Stomach (tissue), 4 donors: ENCODE data around the gene LRRC7.

ENCODE experiments used
- POLR2A ChIP-seq, 4 donors: fragments of 450-650 bp; IDR thresholded peaks; one replicate each; pipeline ENCODE4 v1.6.1; 2016; ENCODE audit warnings: antibody characterized with exemption in 4 of 4, control low read depth in 2 of 4, mild to moderate bottlenecking in 1 of 4, moderate library complexity in 1 of 4
- POLR2AphosphoS5 ChIP-seq, 3 donors: sonication (generic); formaldehyde crosslinking; IDR thresholded peaks; one replicate each; pipeline ENCODE4 v1.6.1; 2016; ENCODE audit warnings: antibody characterized with exemption in 3 of 3
- TF ChIP-seq, protein P1 (sequence below), 7 experiments: fragments of 450-650 bp in 4 of 7; fragments of 200-600 bp in 3 of 7; sonication (generic) in 3 of 7; IDR thresholded peaks; one replicate each; pipeline ENCODE4 v1.5.1; 2016 to 2019; ENCODE audit warnings: antibody characterized with exemption in 7 of 7, control low read depth in 2 of 7, mild to moderate bottlenecking in 1 of 7

DNA sequence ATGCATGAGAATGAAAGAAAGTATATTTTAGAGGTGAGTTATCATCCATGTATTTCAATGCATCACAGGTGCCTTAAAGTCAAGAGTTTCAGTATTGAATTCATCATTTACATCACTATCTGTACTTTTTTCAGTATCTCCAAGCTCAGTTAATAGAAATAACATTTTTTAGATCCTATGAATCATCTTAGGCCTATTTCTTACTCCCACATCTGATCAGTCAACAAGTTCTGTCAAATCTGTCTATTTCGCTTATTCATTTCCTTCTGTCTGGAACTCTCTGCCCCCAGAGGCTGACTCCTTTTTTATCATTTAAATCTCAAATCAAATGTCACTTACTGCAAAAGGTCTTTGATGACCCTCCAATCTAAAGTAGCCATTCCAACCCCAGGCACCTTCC, 295.2 kb downstream of the LRRC7 start:
- TF ChIP-seq, protein P1, sequence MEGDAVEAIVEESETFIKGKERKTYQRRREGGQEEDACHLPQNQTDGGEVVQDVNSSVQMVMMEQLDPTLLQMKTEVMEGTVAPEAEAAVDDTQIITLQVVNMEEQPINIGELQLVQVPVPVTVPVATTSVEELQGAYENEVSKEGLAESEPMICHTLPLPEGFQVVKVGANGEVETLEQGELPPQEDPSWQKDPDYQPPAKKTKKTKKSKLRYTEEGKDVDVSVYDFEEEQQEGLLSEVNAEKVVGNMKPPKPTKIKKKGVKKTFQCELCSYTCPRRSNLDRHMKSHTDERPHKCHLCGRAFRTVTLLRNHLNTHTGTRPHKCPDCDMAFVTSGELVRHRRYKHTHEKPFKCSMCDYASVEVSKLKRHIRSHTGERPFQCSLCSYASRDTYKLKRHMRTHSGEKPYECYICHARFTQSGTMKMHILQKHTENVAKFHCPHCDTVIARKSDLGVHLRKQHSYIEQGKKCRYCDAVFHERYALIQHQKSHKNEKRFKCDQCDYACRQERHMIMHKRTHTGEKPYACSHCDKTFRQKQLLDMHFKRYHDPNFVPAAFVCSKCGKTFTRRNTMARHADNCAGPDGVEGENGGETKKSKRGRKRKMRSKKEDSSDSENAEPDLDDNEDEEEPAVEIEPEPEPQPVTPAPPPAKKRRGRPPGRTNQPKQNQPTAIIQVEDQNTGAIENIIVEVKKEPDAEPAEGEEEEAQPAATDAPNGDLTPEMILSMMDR (IDR thresholded peaks at IDR 0.05), result no peak
- TF ChIP-seq POLR2AphosphoS5 (IDR thresholded peaks at IDR 0.05) (no peak), POLR2A (IDR thresholded peaks at IDR 0.05) (no peak)
